ENCODE data around the gene INAFM1.
"Not testable (repeated sequence)": the region's sequence is repeated elsewhere in the genome, so short reads cannot be mapped to it uniquely, and the experiment has no call there.

The INAFM1 gene

GRCh38 chr19:47283405-47284059 is 8.8 kb downstream of the INAFM1 start:
- no peak overlapping the region for H3K4me3 ChIP-seq (ENCODE audit: low read depth, low read length)
- in situ Hi-C loops (cut with HindIII; ENCODE audit: low sequenced_read_pairs), result no loop called here
- DNase-seq (ENCODE audit: low read depth, low spot score), result no peak
- TF ChIP-seq CTCF (IDR thresholded peaks at IDR 0.05; ENCODE audit: low read depth, low read length), result no peak

DNA sequence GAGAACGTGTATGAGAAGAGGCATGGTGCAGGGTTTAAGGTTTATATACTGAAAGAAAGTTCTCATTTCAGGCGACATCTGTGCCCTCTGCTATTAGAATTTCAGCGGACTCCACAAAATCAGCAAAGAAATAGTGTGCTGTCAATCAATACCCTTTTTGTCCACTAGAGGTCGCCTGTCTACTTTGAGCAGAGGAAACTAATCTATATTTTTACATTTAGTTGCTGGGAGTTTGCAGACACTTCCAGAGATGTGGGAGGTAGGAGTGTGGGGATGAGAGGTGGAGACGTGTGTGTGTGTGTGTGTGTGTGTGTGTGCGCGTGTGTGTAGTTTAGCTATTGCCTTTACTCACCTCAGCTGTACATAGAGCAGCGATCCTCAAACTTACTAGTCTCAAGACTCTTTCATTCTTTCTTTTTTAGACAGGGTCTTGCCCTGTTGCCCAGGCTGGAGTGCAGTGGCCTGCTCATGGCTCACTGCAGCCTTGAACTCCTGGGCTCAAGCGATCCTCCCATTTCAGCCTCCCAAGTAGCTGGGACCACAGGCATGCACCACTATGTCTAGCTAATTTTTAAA is 9.7 kb downstream of the INAFM1 start:
- peak; percentile 86 for TF ChIP-seq CTCF (IDR thresholded peaks at IDR 0.05; ENCODE audit: low read depth, low read length)
- in situ Hi-C loops (cut with HindIII; ENCODE audit: low sequenced_read_pairs), result no loop called here
- peak; percentile 58 for DNase-seq (ENCODE audit: low read depth, low spot score)
- no peak overlapping the region for H3K4me3 ChIP-seq (ENCODE audit: low read depth, low read length)

DNA sequence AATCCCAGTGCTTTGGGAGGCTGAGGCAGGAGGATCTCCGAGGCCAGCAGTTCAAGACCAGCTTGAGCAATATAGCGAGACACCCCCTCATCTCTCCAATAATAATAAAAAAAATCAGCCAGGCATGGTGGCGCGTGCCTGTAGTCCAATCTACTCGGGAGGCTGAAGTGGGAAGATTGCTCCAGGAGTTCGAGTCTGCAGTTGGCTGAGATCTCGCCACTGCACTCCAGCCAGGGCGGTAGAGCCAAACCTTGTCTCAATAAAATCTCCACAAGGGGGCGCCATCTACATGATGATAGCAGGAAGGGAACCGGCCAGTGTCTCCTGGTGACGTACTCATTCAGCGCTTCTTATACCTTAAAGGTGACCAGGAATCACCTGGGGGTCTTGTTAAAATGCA is 21.4 kb downstream of the INAFM1 start:
- in situ Hi-C loops (cut with HindIII; ENCODE audit: low sequenced_read_pairs), result no loop called here
- DNase-seq (ENCODE audit: low read depth, low spot score), result peak; percentile 70
- peak; percentile 67 for TF ChIP-seq CTCF (IDR thresholded peaks at IDR 0.05; ENCODE audit: low read depth, low read length)
- H3K4me3 ChIP-seq (ENCODE audit: low read depth, low read length), result no peak overlapping the region

DNA sequence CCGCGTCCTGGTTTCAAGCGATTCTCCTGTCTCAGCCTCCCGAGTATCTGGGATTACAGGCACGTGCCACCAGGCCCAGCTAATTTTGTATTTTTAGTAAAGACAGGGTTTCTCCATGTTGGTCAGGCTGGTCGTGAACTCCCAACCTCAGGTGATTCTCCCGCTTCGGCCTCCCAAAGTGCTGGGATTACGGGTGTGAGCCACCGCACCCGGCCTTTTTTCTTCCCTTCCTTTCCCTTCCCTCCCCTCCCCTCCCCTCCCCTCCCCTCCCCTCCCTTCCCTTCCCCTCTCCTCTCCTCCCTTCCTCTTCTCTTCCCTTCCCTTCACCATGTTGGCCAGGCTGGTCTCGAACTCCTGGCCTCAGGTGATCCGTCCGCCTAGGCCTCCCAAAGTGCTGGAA is 26.2 kb downstream of the INAFM1 start:
- in situ Hi-C loops (cut with HindIII; ENCODE audit: low sequenced_read_pairs); DNase-seq (ENCODE audit: low read depth, low spot score); H3K4me3 ChIP-seq (ENCODE audit: low read depth, low read length): not testable (repeated sequence)

- TF ChIP-seq CTCF (IDR thresholded peaks at IDR 0.05; ENCODE audit: low read depth, low read length), result no peak
- in situ Hi-C loops (cut with HindIII; ENCODE audit: low sequenced_read_pairs), result no loop called here
- no peak for DNase-seq (ENCODE audit: low read depth, low spot score)
- H3K4me3 ChIP-seq (ENCODE audit: low read depth, low read length), result no peak overlapping the region
Observed at GRCh38 chr19:47302249-47302648, 27.6 kb downstream of the INAFM1 start.

GRCh38 chr19:47303966-47304365 is 29.3 kb downstream of the INAFM1 start:
- in situ Hi-C loops (cut with HindIII; ENCODE audit: low sequenced_read_pairs), result no loop called here
- no peak for DNase-seq (ENCODE audit: low read depth, low spot score)
- no peak overlapping the region for H3K4me3 ChIP-seq (ENCODE audit: low read depth, low read length)
- TF ChIP-seq CTCF (IDR thresholded peaks at IDR 0.05; ENCODE audit: low read depth, low read length), result no peak

GRCh38 chr19:47305309-47305751 is 30.6 kb downstream of the INAFM1 start:
- in situ Hi-C loops (cut with HindIII; ENCODE audit: low sequenced_read_pairs), result no loop called here
- peak; percentile 98 for TF ChIP-seq CTCF (IDR thresholded peaks at IDR 0.05; ENCODE audit: low read depth, low read length)
- H3K4me3 ChIP-seq (ENCODE audit: low read depth, low read length), result no peak overlapping the region
- DNase-seq (ENCODE audit: low read depth, low spot score), result peak; percentile 86

Data from astrocyte of the spinal cord (primary cell).